ENCODE data around the gene EPB41L1.

The EPB41L1 gene

GRCh38 chr20:36274181-36274841 is 119.8 kb downstream of the EPB41L1 start:
- no peak for ATAC-seq (ENCODE audit: insufficient read depth, low read depth)
- peaks cover 6% of the 10 kb centered on the region for H3K27me3 ChIP-seq (ENCODE audit: insufficient read depth, low read length, poor library complexity)

GRCh38 chr20:36275011-36275410 is 120.5 kb downstream of the EPB41L1 start:
- no peak overlapping the region for H3K4me2 ChIP-seq (ENCODE audit: insufficient read depth, low read length)
- TF ChIP-seq EZH2 (IDR thresholded peaks at IDR 0.05; ENCODE audit: borderline replicate concordance, low read depth, low read length, severe bottlenecking) (no peak), CTCF (IDR thresholded peaks at IDR 0.05; ENCODE audit: borderline replicate concordance, extremely low read depth, low read length, poor library complexity, severe bottlenecking) (no peak)
- H2AFZ ChIP-seq (ENCODE audit: low read depth, low read length) = no peak overlapping the region
- H3K27ac ChIP-seq (ENCODE audit: low read length) = no peak overlapping the region
- DNase-seq (no peak), ATAC-seq (ENCODE audit: insufficient read depth, low read depth) (no peak)
- no peaks in the 10 kb centered on the region for H3K9me3 ChIP-seq (ENCODE audit: insufficient read depth, low read length, severe bottlenecking)
- H3K36me3 ChIP-seq (ENCODE audit: insufficient read depth, low read length) = no peaks in the 10 kb centered on the region
- no peaks in the 10 kb centered on the region for H3K79me2 ChIP-seq (ENCODE audit: insufficient read depth, low read length)
- H4K20me1 ChIP-seq (ENCODE audit: insufficient read depth, low read length) = peaks cover 4% of the 10 kb centered on the region; the same call in 1 of the 2 replicates
- H3K9ac ChIP-seq (ENCODE audit: low read depth, low read length) = no peak overlapping the region
- H3K27me3 ChIP-seq (ENCODE audit: insufficient read depth, low read length, poor library complexity) = peaks cover 6% of the 10 kb centered on the region
- no peak overlapping the region for H3K4me3 ChIP-seq (ENCODE audit: low read depth in 1 of 2, low read length in 2 of 2)
- H3K4me1 ChIP-seq (ENCODE audit: insufficient read depth, low read length) = no peaks in the 10 kb centered on the region

More at GRCh38 chr20:36274181-36274841, 119.8 kb downstream of the EPB41L1 start:
- Histone ChIP-seq H4K20me1 (ENCODE audit: insufficient read depth, low read length) (peaks cover 4% of the 10 kb centered on the region; the same call in 1 of the 2 replicates), H2AFZ (ENCODE audit: low read depth, low read length) (no peak overlapping the region), H3K79me2 (ENCODE audit: insufficient read depth, low read length) (no peaks in the 10 kb centered on the region), H3K4me3 (ENCODE audit: low read depth in 1 of 2, low read length in 2 of 2) (no peak overlapping the region), H3K9ac (ENCODE audit: low read depth, low read length) (no peak overlapping the region), H3K4me1 (ENCODE audit: insufficient read depth, low read length) (no peaks in the 10 kb centered on the region), H3K27ac (ENCODE audit: low read length) (no peak overlapping the region), H3K4me2 (ENCODE audit: insufficient read depth, low read length) (no peak overlapping the region), H3K9me3 (ENCODE audit: insufficient read depth, low read length, severe bottlenecking) (no peaks in the 10 kb centered on the region), H3K36me3 (ENCODE audit: insufficient read depth, low read length) (no peaks in the 10 kb centered on the region)
- no peak for TF ChIP-seq EZH2 (IDR thresholded peaks at IDR 0.05; ENCODE audit: borderline replicate concordance, low read depth, low read length, severe bottlenecking)
- no peak for TF ChIP-seq CTCF (IDR thresholded peaks at IDR 0.05; ENCODE audit: borderline replicate concordance, extremely low read depth, low read length, poor library complexity, severe bottlenecking)
- DNase-seq = no peak

- TF ChIP-seq EZH2 (IDR thresholded peaks at IDR 0.05; ENCODE audit: borderline replicate concordance, low read depth, low read length, severe bottlenecking) (no peak), CTCF (IDR thresholded peaks at IDR 0.05; ENCODE audit: borderline replicate concordance, extremely low read depth, low read length, poor library complexity, severe bottlenecking) (no peak)
- ATAC-seq (ENCODE audit: insufficient read depth, low read depth) (no peak), DNase-seq (no peak)
- no peak overlapping the region for H3K4me3 ChIP-seq (ENCODE audit: low read depth in 1 of 2, low read length in 2 of 2)
- no peak overlapping the region for H3K27ac ChIP-seq (ENCODE audit: low read length)
- H3K9ac ChIP-seq (ENCODE audit: low read depth, low read length) = no peak overlapping the region
- no peaks in the 10 kb centered on the region for H3K36me3 ChIP-seq (ENCODE audit: insufficient read depth, low read length)
- H3K4me1 ChIP-seq (ENCODE audit: insufficient read depth, low read length) = no peaks in the 10 kb centered on the region
- no peaks in the 10 kb centered on the region for H3K9me3 ChIP-seq (ENCODE audit: insufficient read depth, low read length, severe bottlenecking)
- H3K27me3 ChIP-seq (ENCODE audit: insufficient read depth, low read length, poor library complexity) = peaks cover 6% of the 10 kb centered on the region
- no peak overlapping the region for H2AFZ ChIP-seq (ENCODE audit: low read depth, low read length)
- no peak overlapping the region for H3K4me2 ChIP-seq (ENCODE audit: insufficient read depth, low read length)
- H4K20me1 ChIP-seq (ENCODE audit: insufficient read depth, low read length) = peaks cover 4% of the 10 kb centered on the region; the same call in 1 of the 2 replicates
- no peaks in the 10 kb centered on the region for H3K79me2 ChIP-seq (ENCODE audit: insufficient read depth, low read length)
Measured at GRCh38 chr20:36275441-36276189, 121.1 kb downstream of the EPB41L1 start.

All from DND-41 (cell line).